ENCODE data around the gene CENATAC.
"Not testable (repeated sequence)": the region's sequence is repeated elsewhere in the genome, so short reads cannot be mapped to it uniquely, and the experiment has no call there.

CENATAC gene

DNA sequence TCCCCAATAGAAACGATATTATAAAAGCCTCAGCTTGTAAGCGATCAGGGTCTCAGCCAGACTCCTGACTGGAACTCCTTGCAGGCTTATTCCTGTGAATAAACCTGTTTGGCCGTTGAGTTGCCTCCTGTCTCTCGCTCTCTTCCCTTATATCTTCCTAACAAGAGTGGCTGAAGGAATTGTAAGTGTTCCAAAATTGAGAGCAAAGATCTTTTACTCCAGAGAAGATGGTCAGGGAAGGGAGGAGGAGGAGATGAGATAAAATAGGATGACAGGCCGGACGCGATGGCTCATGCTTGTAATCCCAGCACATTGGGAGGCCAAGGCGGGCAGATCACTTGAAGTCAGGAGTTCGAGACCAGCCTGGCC, 34.0 kb downstream of the CENATAC start:
- no peak overlapping the region for H2AFZ ChIP-seq (ENCODE audit: low read length)
- H3K4me1 ChIP-seq (ENCODE audit: insufficient read depth, low read length, severe bottlenecking): peaks cover 19% of the 10 kb centered on the region
- no peaks in the 10 kb centered on the region for H3K27me3 ChIP-seq (ENCODE audit: insufficient read depth, low read length)
- TF ChIP-seq, protein P1, sequence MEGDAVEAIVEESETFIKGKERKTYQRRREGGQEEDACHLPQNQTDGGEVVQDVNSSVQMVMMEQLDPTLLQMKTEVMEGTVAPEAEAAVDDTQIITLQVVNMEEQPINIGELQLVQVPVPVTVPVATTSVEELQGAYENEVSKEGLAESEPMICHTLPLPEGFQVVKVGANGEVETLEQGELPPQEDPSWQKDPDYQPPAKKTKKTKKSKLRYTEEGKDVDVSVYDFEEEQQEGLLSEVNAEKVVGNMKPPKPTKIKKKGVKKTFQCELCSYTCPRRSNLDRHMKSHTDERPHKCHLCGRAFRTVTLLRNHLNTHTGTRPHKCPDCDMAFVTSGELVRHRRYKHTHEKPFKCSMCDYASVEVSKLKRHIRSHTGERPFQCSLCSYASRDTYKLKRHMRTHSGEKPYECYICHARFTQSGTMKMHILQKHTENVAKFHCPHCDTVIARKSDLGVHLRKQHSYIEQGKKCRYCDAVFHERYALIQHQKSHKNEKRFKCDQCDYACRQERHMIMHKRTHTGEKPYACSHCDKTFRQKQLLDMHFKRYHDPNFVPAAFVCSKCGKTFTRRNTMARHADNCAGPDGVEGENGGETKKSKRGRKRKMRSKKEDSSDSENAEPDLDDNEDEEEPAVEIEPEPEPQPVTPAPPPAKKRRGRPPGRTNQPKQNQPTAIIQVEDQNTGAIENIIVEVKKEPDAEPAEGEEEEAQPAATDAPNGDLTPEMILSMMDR (IDR thresholded peaks at IDR 0.05; ENCODE audit: low read length): no peak
- no peak for TF ChIP-seq EZH2 (IDR thresholded peaks at IDR 0.05; ENCODE audit: borderline replicate concordance, low read length)
- no peaks in the 10 kb centered on the region for H3F3A ChIP-seq (ENCODE audit: insufficient read depth, low read length)
- H3K4me2 ChIP-seq (ENCODE audit: low read length): no peak overlapping the region
- no peaks in the 10 kb centered on the region for H4K20me1 ChIP-seq (ENCODE audit: insufficient read depth, low read length)
- H3K4me3 ChIP-seq (ENCODE audit: low read depth, low read length, poor library complexity, severe bottlenecking): no peak overlapping the region
- H3K27ac ChIP-seq (ENCODE audit: low read depth, low read length, poor library complexity, severe bottlenecking): no peak overlapping the region
- H3K79me2 ChIP-seq (ENCODE audit: insufficient read depth, low read length): 0 out of 2 replicates have a peak, but pooled peaks cover 5% of the 10 kb centered on the region
- H3K36me3 ChIP-seq (ENCODE audit: insufficient read depth, low read length): peaks cover 18% of the 10 kb centered on the region; the same call in 1 of the 2 replicates
- no peaks in the 10 kb centered on the region for H3K9me2 ChIP-seq (ENCODE audit: low read depth, low read length)
- H3K9ac ChIP-seq (ENCODE audit: low read length): no peak overlapping the region
- H3K9me3 ChIP-seq (ENCODE audit: low read length): no peaks in the 10 kb centered on the region

- not testable (repeated sequence) for H3K27me3 ChIP-seq (ENCODE audit: insufficient read depth, low read length); H3K4me3 ChIP-seq (ENCODE audit: low read depth, low read length, poor library complexity, severe bottlenecking); H2AFZ ChIP-seq (ENCODE audit: low read length); H3K9me3 ChIP-seq (ENCODE audit: low read length); H3K9ac ChIP-seq (ENCODE audit: low read length); H3K79me2 ChIP-seq (ENCODE audit: insufficient read depth, low read length); H3K27ac ChIP-seq (ENCODE audit: low read depth, low read length, poor library complexity, severe bottlenecking); H3K9me2 ChIP-seq (ENCODE audit: low read depth, low read length); H3F3A ChIP-seq (ENCODE audit: insufficient read depth, low read length); H4K20me1 ChIP-seq (ENCODE audit: insufficient read depth, low read length); H3K36me3 ChIP-seq (ENCODE audit: insufficient read depth, low read length); H3K4me2 ChIP-seq (ENCODE audit: low read length)
- H3K4me1 ChIP-seq (ENCODE audit: insufficient read depth, low read length, severe bottlenecking): peaks cover 16% of the 10 kb centered on the region
Observed at GRCh38 chr11:119033421-119033820, 35.5 kb downstream of the CENATAC start.

DNA sequence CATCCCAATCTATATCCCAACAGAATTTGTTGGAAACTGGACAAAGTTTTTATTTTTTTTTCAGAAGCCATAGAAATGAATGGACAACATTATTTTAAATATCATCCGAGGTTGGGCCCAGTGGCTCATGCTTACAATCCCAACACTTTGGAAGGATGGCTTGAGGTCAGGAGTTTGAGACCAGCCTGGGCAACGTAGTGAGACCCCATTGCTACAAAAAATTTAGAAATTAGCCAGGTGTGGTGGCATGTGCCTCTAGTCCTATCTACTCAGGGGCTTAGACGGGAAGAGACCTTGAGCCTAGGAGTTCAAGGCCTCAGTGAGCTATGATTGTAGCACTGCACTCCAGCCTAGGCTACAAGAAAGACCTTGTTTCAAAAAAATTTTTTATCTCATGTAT, 36.9 kb downstream of the CENATAC start:
- Histone ChIP-seq H3K9me2 (ENCODE audit: low read depth, low read length) (no peaks in the 10 kb centered on the region), H3K4me2 (ENCODE audit: low read length) (no peak overlapping the region), H3K9me3 (ENCODE audit: low read length) (no peaks in the 10 kb centered on the region), H3K4me1 (ENCODE audit: insufficient read depth, low read length, severe bottlenecking) (peaks cover 11% of the 10 kb centered on the region), H2AFZ (ENCODE audit: low read length) (no peak overlapping the region), H4K20me1 (ENCODE audit: insufficient read depth, low read length) (no peaks in the 10 kb centered on the region), H3K4me3 (ENCODE audit: low read depth, low read length, poor library complexity, severe bottlenecking) (no peak overlapping the region), H3K9ac (ENCODE audit: low read length) (no peak overlapping the region), H3K27me3 (ENCODE audit: insufficient read depth, low read length) (no peaks in the 10 kb centered on the region), H3F3A (ENCODE audit: insufficient read depth, low read length) (no peaks in the 10 kb centered on the region), H3K79me2 (ENCODE audit: insufficient read depth, low read length) (0 out of 2 replicates have a peak, but pooled peaks cover 2% of the 10 kb centered on the region), H3K36me3 (ENCODE audit: insufficient read depth, low read length) (no peaks in the 10 kb centered on the region), H3K27ac (ENCODE audit: low read depth, low read length, poor library complexity, severe bottlenecking) (no peak overlapping the region)
- TF ChIP-seq, protein P1 (IDR thresholded peaks at IDR 0.05; ENCODE audit: low read length): no peak
- no peak for TF ChIP-seq EZH2 (IDR thresholded peaks at IDR 0.05; ENCODE audit: borderline replicate concordance, low read length)

GRCh38 chr11:119038884-119039283, 40.9 kb downstream of the CENATAC start:
- no peak overlapping the region for H3K4me3 ChIP-seq (ENCODE audit: low read depth, low read length, poor library complexity, severe bottlenecking)
- H3K4me2 ChIP-seq (ENCODE audit: low read length): no peak overlapping the region
- H3K4me1 ChIP-seq (ENCODE audit: insufficient read depth, low read length, severe bottlenecking): peaks cover 12% of the 10 kb centered on the region
- no peaks in the 10 kb centered on the region for H3K9me3 ChIP-seq (ENCODE audit: low read length)
- TF ChIP-seq, protein P1 (IDR thresholded peaks at IDR 0.05; ENCODE audit: low read length): no peak
- no peak for TF ChIP-seq EZH2 (IDR thresholded peaks at IDR 0.05; ENCODE audit: borderline replicate concordance, low read length)
- H3K9me2 ChIP-seq (ENCODE audit: low read depth, low read length): no peaks in the 10 kb centered on the region
- no peaks in the 10 kb centered on the region for H4K20me1 ChIP-seq (ENCODE audit: insufficient read depth, low read length)
- no peaks in the 10 kb centered on the region for H3K27me3 ChIP-seq (ENCODE audit: insufficient read depth, low read length)
- H3K36me3 ChIP-seq (ENCODE audit: insufficient read depth, low read length): no peaks in the 10 kb centered on the region
- H3K79me2 ChIP-seq (ENCODE audit: insufficient read depth, low read length): no peaks in the 10 kb centered on the region
- no peak overlapping the region for H3K27ac ChIP-seq (ENCODE audit: low read depth, low read length, poor library complexity, severe bottlenecking)
- no peak overlapping the region for H2AFZ ChIP-seq (ENCODE audit: low read length)
- H3F3A ChIP-seq (ENCODE audit: insufficient read depth, low read length): no peaks in the 10 kb centered on the region
- no peak overlapping the region for H3K9ac ChIP-seq (ENCODE audit: low read length)

DNA sequence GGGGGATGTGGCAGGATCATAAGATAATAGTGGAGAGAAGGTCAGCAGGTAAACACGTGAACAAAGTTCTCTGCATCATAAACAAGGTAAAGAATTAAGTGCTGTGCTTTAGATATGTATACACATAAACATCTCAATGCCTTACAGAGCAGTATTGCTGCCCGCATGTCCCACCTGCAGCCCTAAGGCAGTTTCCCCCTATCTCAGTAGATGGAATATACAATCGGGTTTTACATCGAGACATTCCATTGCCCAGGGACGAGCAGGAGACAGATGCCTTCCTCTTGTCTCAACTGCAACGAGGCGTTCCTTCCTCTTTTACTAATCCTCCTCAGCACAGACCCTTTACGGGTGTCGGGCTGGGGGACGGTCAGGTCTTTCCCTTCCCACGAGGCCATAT, 41.5 kb downstream of the CENATAC start:
- not testable (repeated sequence) for H2AFZ ChIP-seq (ENCODE audit: low read length); H3K36me3 ChIP-seq (ENCODE audit: insufficient read depth, low read length); H3K27me3 ChIP-seq (ENCODE audit: insufficient read depth, low read length); H3F3A ChIP-seq (ENCODE audit: insufficient read depth, low read length); H3K79me2 ChIP-seq (ENCODE audit: insufficient read depth, low read length); H3K4me2 ChIP-seq (ENCODE audit: low read length); H3K9me3 ChIP-seq (ENCODE audit: low read length); H3K9ac ChIP-seq (ENCODE audit: low read length); H3K4me3 ChIP-seq (ENCODE audit: low read depth, low read length, poor library complexity, severe bottlenecking); H3K27ac ChIP-seq (ENCODE audit: low read depth, low read length, poor library complexity, severe bottlenecking); H4K20me1 ChIP-seq (ENCODE audit: insufficient read depth, low read length); H3K9me2 ChIP-seq (ENCODE audit: low read depth, low read length)
- H3K4me1 ChIP-seq (ENCODE audit: insufficient read depth, low read length, severe bottlenecking): peaks cover 12% of the 10 kb centered on the region
